Central memory CD8-positive, alpha-beta T cell (primary cell): ENCODE data around the gene RFC5.
"Not testable (repeated sequence)": the region's sequence is repeated elsewhere in the genome, so short reads cannot be mapped to it uniquely, and the experiment has no call there.

ENCODE experiments used
- ATAC-seq: fragments of 150-1000 bp; cut with Tn5 transposase; replicated peaks from 2 replicates; pipeline ENCODE4 v1.10.0; 2022; ENCODE audit warnings: mild to moderate bottlenecking, moderate FRiP score, moderate number of reproducible peaks; ENCODE audit not compliant: poor library complexity, severe bottlenecking; ENCODE audit errors: extremely low read depth
- DNase-seq, 2 donors: peaks; one replicate each; pipeline ENCODE4 v3.0.0; 2021; ENCODE audit warnings: low spot score in 2 of 2
- H3K27ac Mint-ChIP-seq: one replicate; pipeline ENCODE4 v1.8.0; 2022; ENCODE audit warnings: low read depth, mild to moderate bottlenecking, moderate library complexity, mixed read lengths
- H3K27me3 Mint-ChIP-seq: one replicate; pipeline ENCODE4 v1.8.0; 2022; ENCODE audit warnings: mixed read lengths
- H3K36me3 Mint-ChIP-seq: one replicate; pipeline ENCODE4 v1.8.0; 2022; ENCODE audit warnings: mild to moderate bottlenecking, moderate library complexity, mixed read lengths; ENCODE audit not compliant: insufficient read depth
- H3K4me1 Mint-ChIP-seq: one replicate; pipeline ENCODE4 v1.8.0; 2022; ENCODE audit warnings: mixed read lengths
- H3K4me3 Mint-ChIP-seq: one replicate; pipeline ENCODE4 v1.8.0; 2022; ENCODE audit warnings: mild to moderate bottlenecking, moderate library complexity, mixed read lengths
- H3K9me3 Mint-ChIP-seq: one replicate; pipeline ENCODE4 v1.8.0; 2022; ENCODE audit warnings: mixed read lengths

RFC5 gene

DNA sequence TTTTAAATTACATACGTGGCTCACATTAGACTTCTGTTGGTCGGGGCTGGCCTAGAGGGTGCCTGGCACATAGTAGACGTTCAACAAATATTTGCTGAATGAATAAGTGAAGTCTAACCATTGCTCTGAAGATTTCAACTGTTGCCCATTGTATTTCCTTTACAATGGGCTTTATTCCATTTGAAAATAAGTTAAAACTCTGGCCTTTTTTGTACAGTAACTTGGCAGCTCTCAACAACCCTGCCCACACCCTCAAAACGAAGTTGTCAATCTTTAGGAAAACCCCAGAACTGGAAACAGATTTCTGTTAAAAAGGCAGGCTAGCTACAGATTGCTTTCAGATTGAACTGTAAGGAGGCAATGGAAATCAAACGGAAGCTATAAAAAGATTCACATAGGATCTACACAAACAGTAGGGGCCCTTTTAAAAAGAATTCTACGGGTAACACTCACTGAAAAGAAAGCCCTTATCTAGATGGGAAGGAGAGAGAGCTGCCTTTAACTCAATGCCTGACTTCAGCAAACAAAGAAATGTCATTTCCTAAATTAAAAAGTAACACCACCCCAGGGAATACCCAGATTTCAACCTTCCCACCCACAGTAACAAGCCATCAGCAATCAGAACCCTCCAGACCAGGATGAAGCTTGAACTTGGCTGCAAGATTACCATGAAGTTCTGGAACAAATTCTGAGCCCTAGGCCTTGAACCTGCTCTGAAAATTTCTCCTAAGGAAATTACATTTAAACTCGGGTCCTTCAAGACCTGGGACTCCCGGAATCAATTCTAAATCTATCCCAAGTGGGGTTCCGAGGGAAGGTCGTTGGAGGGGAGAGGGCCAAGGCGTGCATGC lies 43.1 kb downstream of the RFC5 start:
- no peak for DNase-seq
- ATAC-seq = peak; percentile 25
- Mint-ChIP-seq H3K4me3 (peak overlapping the region; percentile 91), H3K4me1 (peaks cover 44% of the 10 kb centered on the region), H3K9me3 (no peaks in the 10 kb centered on the region), H3K27ac (peak overlapping the region; percentile 96), H3K36me3 (peaks cover 19% of the 10 kb centered on the region), H3K27me3 (no peaks in the 10 kb centered on the region)

- H3K4me1 Mint-ChIP-seq = peaks cover 50% of the 10 kb centered on the region
- ATAC-seq (no peak), DNase-seq (peak; percentile 17 to 20)
- H3K4me3 Mint-ChIP-seq = peak overlapping the region; percentile 91
- H3K36me3 Mint-ChIP-seq = peaks cover 19% of the 10 kb centered on the region
- peak overlapping the region; percentile 96 for H3K27ac Mint-ChIP-seq
- no peaks in the 10 kb centered on the region for H3K9me3 Mint-ChIP-seq
- H3K27me3 Mint-ChIP-seq = no peaks in the 10 kb centered on the region
Observed at GRCh38 chr12:118060301-118061010, 44.0 kb downstream of the RFC5 start.

- Mint-ChIP-seq H3K27ac (peak within 1 kb of the TSS; percentile 96), H3K9me3 (no peaks in the 10 kb centered on the region), H3K4me1 (peaks cover 46% of the 10 kb centered on the region), H3K27me3 (no peaks in the 10 kb centered on the region), H3K36me3 (peaks cover 19% of the 10 kb centered on the region), H3K4me3 (peak within 1 kb of the TSS; percentile 91)
- DNase-seq = no peak
- peak; percentile 15 for ATAC-seq
Observed at GRCh38 chr12:118061011-118061872, 44.7 kb downstream of the RFC5 start, which contains the start of gene WSB2. WSB2 (minus strand) TSS chr12:118061179; CDS start chr12:118061048, 131 bp downstream.

- Mint-ChIP-seq H3K27ac (peak overlapping the region; percentile 96), H3K4me1 (peaks cover 44% of the 10 kb centered on the region), H3K36me3 (peaks cover 19% of the 10 kb centered on the region), H3K4me3 (peak overlapping the region; percentile 91), H3K9me3 (no peaks in the 10 kb centered on the region), H3K27me3 (peaks cover 8% of the 10 kb centered on the region)
- no peak for ATAC-seq
- no peak for DNase-seq
Observed at GRCh38 chr12:118061873-118062843, 45.7 kb downstream of the RFC5 start.

DNA sequence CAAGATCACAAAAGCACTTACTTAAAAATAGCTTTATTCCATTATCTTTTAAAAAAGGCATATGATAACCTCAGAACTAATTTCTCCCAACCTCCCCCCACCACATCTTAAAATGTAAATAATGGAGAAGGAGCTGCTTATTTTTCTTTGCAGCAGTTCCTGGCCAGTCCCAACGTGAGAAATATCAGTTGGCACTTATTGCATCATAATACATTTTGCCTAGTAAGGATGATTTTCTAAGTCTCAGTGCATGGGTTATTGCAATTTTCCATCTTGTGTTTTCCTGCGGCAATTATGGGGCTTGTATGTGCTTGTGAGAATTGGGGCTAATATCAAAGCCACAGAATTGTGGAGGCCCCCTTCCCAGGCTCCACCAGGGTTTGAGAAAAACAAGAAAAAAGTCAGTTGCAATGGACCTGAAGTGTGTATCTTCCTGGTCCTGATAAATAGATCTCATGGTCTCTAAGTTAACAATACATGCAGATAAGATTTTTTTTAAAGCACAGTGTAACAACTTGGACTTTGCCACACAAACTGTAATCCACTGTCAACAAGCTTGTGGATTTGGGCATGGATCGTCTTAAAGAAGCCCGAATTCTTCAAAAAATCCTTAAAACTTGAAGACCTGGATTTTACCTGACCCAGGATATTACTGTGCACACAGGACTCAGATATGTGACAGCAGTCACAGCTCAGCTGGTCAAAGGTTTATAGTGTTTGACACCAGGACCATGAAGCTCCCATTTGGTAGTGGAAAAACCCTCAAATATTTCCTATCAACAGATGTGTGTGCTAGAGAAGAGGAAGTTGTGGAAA lies 47.3 kb downstream of the RFC5 start:
- ATAC-seq = no peak
- Mint-ChIP-seq H3K4me1 (peaks cover 40% of the 10 kb centered on the region), H3K27ac (no peak overlapping the region), H3K4me3 (no peak overlapping the region), H3K9me3 (no peaks in the 10 kb centered on the region), H3K27me3 (peaks cover 23% of the 10 kb centered on the region), H3K36me3 (peaks cover 13% of the 10 kb centered on the region)
- no peak for DNase-seq

DNA sequence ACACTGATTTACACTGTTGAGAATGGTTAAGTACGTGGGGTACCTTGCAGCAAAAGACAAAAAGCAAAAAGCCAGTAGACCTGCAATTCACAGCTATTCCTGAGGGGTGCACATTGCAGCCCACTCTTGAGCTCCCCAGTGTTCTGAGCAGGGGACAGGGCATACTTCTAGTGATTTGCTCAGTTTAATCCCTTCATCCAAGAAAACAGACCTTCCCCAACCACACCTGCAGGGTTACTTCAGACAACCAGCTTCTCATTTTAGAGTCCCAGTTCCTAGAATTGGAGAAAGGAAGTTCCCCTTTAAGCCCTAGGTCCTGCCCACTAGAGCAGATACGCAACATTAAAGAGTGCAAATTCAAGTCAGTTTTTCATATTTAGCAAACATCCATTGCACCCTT lies 48.1 kb downstream of the RFC5 start:
- H3K4me1 Mint-ChIP-seq = peaks cover 32% of the 10 kb centered on the region
- no peak for ATAC-seq

DNA sequence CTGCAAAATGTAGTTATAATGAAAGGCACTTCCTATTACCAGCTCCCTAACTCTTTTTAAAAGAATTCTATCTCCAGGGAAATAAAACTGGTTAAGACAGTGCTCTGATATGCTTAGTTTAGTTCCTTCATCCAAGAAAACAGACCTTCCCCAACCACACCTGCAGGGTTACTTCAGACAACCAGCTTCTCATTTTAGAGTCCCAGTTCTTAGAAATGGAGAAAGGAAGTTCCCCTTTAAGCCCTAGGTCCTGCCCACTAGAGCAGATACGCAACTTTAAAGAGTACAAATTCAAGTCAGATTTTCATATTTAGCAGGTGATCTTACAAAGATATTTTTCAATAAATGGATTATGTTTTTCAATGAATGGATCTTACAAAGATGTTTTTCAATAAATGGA lies 48.9 kb downstream of the RFC5 start:
- no peak for DNase-seq
- peaks cover 28% of the 10 kb centered on the region for H3K27me3 Mint-ChIP-seq
- H3K4me3 Mint-ChIP-seq = no peak overlapping the region
- no peak for ATAC-seq
- no peak overlapping the region for H3K27ac Mint-ChIP-seq
- H3K4me1 Mint-ChIP-seq = peaks cover 24% of the 10 kb centered on the region
- H3K9me3 Mint-ChIP-seq = no peaks in the 10 kb centered on the region
- peaks cover 6% of the 10 kb centered on the region for H3K36me3 Mint-ChIP-seq

More for the DNA sequence above, 48.1 kb downstream of the RFC5 start:
- Mint-ChIP-seq H3K4me3 (peak overlapping the region; percentile 20), H3K36me3 (peaks cover 10% of the 10 kb centered on the region), H3K27me3 (peaks cover 28% of the 10 kb centered on the region), H3K27ac (no peak overlapping the region), H3K9me3 (no peaks in the 10 kb centered on the region)
- no peak for DNase-seq

DNA sequence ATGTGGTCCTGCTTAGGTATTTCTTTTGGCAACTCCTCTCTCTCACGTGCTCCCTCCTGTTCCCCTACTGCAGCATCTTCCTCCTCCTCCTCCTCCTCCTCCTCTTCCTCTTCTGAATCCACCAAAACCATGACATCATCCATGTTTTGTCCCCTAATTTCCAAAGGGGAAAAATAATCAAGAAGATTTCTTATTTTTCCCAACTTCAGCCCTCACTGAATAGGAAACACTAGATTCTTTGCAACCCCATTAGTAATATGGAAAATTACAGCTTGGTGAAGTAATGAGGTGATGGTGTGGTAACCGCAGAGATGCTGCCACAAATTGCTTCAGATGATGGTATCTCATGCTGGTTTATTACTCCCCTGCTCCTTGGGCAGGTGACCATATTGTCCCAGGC lies 51.9 kb downstream of the RFC5 start:
- Mint-ChIP-seq H3K36me3 (peaks cover 2% of the 10 kb centered on the region), H3K4me3 (no peak overlapping the region)
- ATAC-seq = no peak

DNA sequence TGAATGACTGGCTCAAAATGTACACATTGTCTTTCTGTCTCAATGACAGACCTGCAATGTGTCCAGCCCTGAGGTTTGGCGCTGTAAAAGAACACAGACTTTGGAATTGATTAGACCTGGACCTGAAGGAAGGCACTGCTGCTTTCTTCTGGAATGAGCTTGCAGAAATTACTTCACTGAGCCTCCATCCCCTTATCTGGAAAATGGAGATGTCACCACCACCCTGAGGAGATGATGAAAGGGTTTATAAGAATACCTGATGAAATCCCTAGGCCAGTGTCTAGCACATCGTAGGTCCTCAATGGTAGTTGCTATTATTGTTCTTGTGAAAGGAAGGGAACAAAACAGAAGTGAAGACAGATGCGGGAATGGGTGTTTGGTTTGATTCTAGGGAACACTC lies 54.1 kb downstream of the RFC5 start:
- H3K4me1 Mint-ChIP-seq = peaks cover 2% of the 10 kb centered on the region
- ATAC-seq (no peak), DNase-seq (no peak)
- no peaks in the 10 kb centered on the region for H3K9me3 Mint-ChIP-seq
- H3K36me3 Mint-ChIP-seq = no peaks in the 10 kb centered on the region
- no peak overlapping the region for H3K27ac Mint-ChIP-seq
- H3K4me3 Mint-ChIP-seq = no peak overlapping the region
- H3K27me3 Mint-ChIP-seq = peaks cover 28% of the 10 kb centered on the region

More for the DNA sequence above, 51.9 kb downstream of the RFC5 start:
- Mint-ChIP-seq H3K27ac (no peak overlapping the region), H3K27me3 (peaks cover 28% of the 10 kb centered on the region), H3K9me3 (no peaks in the 10 kb centered on the region), H3K4me1 (peaks cover 13% of the 10 kb centered on the region)
- DNase-seq = no peak

DNA sequence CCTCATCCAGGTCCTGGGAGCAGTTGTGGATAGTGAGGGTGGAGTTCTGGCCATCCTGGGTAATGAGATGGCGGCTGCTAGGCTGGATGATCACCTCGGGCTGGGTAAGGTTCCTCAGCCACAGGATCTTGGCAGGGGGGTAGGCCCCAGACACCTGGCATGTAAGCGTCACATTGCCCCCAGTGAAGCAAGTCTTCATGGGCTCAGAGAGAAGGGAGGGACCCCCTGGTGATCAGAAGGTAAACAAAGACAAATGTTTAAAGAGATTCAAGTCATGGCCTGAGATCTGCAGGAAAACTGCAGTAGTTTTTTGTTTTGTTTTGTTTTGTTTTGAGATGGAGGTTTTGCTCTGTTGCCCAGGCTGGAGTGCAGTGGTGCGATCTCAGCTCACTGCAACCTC lies 57.3 kb downstream of the RFC5 start:
- no peaks in the 10 kb centered on the region for H3K36me3 Mint-ChIP-seq
- DNase-seq = no peak
- no peak overlapping the region for H3K4me3 Mint-ChIP-seq
- no peaks in the 10 kb centered on the region for H3K4me1 Mint-ChIP-seq
- ATAC-seq = no peak
- H3K27me3 Mint-ChIP-seq = peaks cover 5% of the 10 kb centered on the region
- no peak overlapping the region for H3K27ac Mint-ChIP-seq
- H3K9me3 Mint-ChIP-seq = no peaks in the 10 kb centered on the region

DNA sequence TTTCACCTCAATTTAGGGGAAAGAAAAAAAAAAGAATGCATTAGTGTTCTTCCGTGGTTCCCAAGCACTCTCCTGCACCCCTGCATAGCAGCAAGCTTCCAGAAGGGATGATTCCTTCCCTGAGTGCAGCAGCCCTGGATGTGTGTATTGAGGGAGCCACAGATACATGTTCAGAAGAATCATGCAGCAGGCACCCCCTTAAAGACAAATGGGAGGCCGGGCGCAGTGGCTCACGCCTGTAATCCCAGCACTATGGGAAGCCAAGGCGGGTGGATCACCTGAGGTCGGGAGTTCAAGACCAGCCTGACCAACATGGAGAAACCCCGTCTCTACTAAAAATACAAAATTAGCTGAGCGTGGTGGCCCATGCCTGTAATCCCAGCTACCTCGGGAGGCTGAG lies 65.0 kb downstream of the RFC5 start:
- not testable (repeated sequence) for H3K9me3 Mint-ChIP-seq, ATAC-seq, H3K4me1 Mint-ChIP-seq, H3K4me3 Mint-ChIP-seq, H3K27me3 Mint-ChIP-seq, H3K36me3 Mint-ChIP-seq, H3K27ac Mint-ChIP-seq, DNase-seq
